Stimulated activated CD8-positive, alpha-beta memory T cell treated with anti-CD3 and anti-CD28 coated beads, Interleukin-4, amount 100 ng/mL, for 4 hours (primary cell): ENCODE data around the gene MAMLD1.

Experiments used
- DNase-seq, 2 donors: peaks; one replicate each; pipeline ENCODE4 v3.0.0-alpha.2; 2020; ENCODE audit warnings: low read depth in 2 of 2, low spot score in 1 of 2

MAMLD1 gene

GRCh38 chrX:150377005-150377404, 13.9 kb downstream of the MAMLD1 start:
- DNase-seq, result no peak

- no peak for DNase-seq
Measured at GRCh38 chrX:150405006-150405405, 41.9 kb downstream of the MAMLD1 start.

GRCh38 chrX:150405576-150405975, 42.5 kb downstream of the MAMLD1 start:
- DNase-seq, result no peak

- no peak for DNase-seq
Measured at GRCh38 chrX:150406596-150406995, 43.5 kb downstream of the MAMLD1 start.

GRCh38 chrX:150408007-150408406, 44.9 kb downstream of the MAMLD1 start:
- no peak for DNase-seq

GRCh38 chrX:150408561-150408960, 45.4 kb downstream of the MAMLD1 start:
- DNase-seq, result no peak

GRCh38 chrX:150409486-150409885, 46.4 kb downstream of the MAMLD1 start:
- no peak for DNase-seq

- DNase-seq, result no peak
Measured at GRCh38 chrX:150409964-150410363, 46.8 kb downstream of the MAMLD1 start.

GRCh38 chrX:150410513-150410912, 47.4 kb downstream of the MAMLD1 start:
- no peak for DNase-seq

GRCh38 chrX:150411656-150412055, 48.5 kb downstream of the MAMLD1 start:
- no peak for DNase-seq

- no peak for DNase-seq
Measured at GRCh38 chrX:150414228-150414627, 51.1 kb downstream of the MAMLD1 start.

- DNase-seq, result no peak
Measured at GRCh38 chrX:150416469-150416868, 53.4 kb downstream of the MAMLD1 start.

GRCh38 chrX:150421816-150422215, 58.7 kb downstream of the MAMLD1 start:
- DNase-seq, result no peak

GRCh38 chrX:150429594-150429993, 66.5 kb downstream of the MAMLD1 start:
- no peak for DNase-seq

- DNase-seq, result no peak
Measured at GRCh38 chrX:150436195-150436594, 73.1 kb downstream of the MAMLD1 start.

GRCh38 chrX:150438165-150438564, 75.0 kb downstream of the MAMLD1 start:
- no peak for DNase-seq

- no peak for DNase-seq
Measured at GRCh38 chrX:150446151-150446550, 83.0 kb downstream of the MAMLD1 start.

- no peak for DNase-seq
Measured at GRCh38 chrX:150446995-150447394, 83.9 kb downstream of the MAMLD1 start.

- DNase-seq, result no peak
Measured at GRCh38 chrX:150449313-150449712, 86.2 kb downstream of the MAMLD1 start.

- no peak for DNase-seq
Measured at GRCh38 chrX:150450519-150451177, 87.5 kb downstream of the MAMLD1 start.

GRCh38 chrX:150451953-150452352, 88.8 kb downstream of the MAMLD1 start:
- DNase-seq, result no peak

GRCh38 chrX:150454083-150454482, 91.0 kb downstream of the MAMLD1 start:
- no peak for DNase-seq

GRCh38 chrX:150454508-150455214, 91.5 kb downstream of the MAMLD1 start:
- no peak for DNase-seq
